HCT116 (cell line): ENCODE results near the gene HTRA2. TPM values are rescaled to one million over a fixed set of nuclear protein-coding genes. Genes with fewer than 3 reads are reported as not detected.

Experiments
- ATAC-seq: fragments of 200-7000 bp; cut with Tn5 transposase; 2 replicates; pipeline ENCODE4 v1.9.1; 2020; ENCODE audit warnings: mild to moderate bottlenecking, moderate library complexity
- BruUV-seq: library from RNA; stranded (reverse); fragments of 400-500 nt; replicated peaks from 2 replicates; lab custom pipeline; 2021; lab: Mats Ljungman, UMichigan
- CTCF ChIA-PET: fragments of 300-600 bp; sonication (Branson Sonifier 250); formaldehyde crosslinking; loops from one replicate; lab custom pipeline; 2021; ENCODE audit warnings: antibody characterized with exemption; lab: Charles Lee
- POLR2A ChIA-PET: fragments of 300-600, 350-600 bp; sonication (Branson Sonifier 250); formaldehyde crosslinking; loops from one replicate; lab custom pipeline; 2021; ENCODE audit warnings: antibody characterized with exemption; lab: Charles Lee
- RAD21 ChIA-PET, 2 experiments: fragments of 300-600 bp; sonication (Branson Sonifier 250); formaldehyde crosslinking; loops; one replicate each; lab custom pipeline; 2023; ENCODE audit warnings: low total read pairs in 2 of 2; ENCODE audit not compliant: uncharacterized antibody in 2 of 2, unreplicated experiment in 2 of 2, low non-redundant PET in 1 of 2; lab: Charles Lee
- DNase-seq: peaks from one replicate; pipeline ENCODE4 v3.0.0-alpha.2; 2010; ENCODE audit warnings: low read depth, low spot score
- H2AFZ ChIP-seq: fragments of 200-600 bp; shearing (Covaris generic), sonication (generic); 2 replicates; pipeline ENCODE4 v1.6.1; 2017; ENCODE audit warnings: low read depth, mixed run types, mixed read lengths, antibody characterized with exemption, low read length; ENCODE audit not compliant: poor library complexity, severe bottlenecking
- H3K27ac ChIP-seq: 2 replicates; pipeline ENCODE4 v1.5.1; 2012; ENCODE audit warnings: low read depth, low read length
- H3K27me3 ChIP-seq: fragments of 200-600 bp; sonication (generic); 2 replicates; pipeline ENCODE4 v1.6.1; 2016; ENCODE audit warnings: mixed run types, low read length, mixed read lengths; ENCODE audit not compliant: insufficient read depth
- H3K36me3 ChIP-seq, 2 experiments: fragments of 200-500 bp in 1 of 2; fragments of 200-600 bp in 1 of 2; sonication (Bioruptor generic) in 1 of 2; sonication (generic) in 1 of 2; 2 replicates each; pipeline versions ENCODE4 v1.5.1 to v1.6.1; 2014 to 2016; ENCODE audit warnings: low read length in 2 of 2, inconsistent platforms in 1 of 2, mixed read lengths in 1 of 2, mixed run types in 1 of 2; ENCODE audit not compliant: insufficient read depth in 2 of 2, control insufficient read depth in 1 of 2
- H3K4me1 ChIP-seq, 2 experiments: fragments of 200-600 bp in 1 of 2; sonication (generic) in 1 of 2; 2 replicates each; pipeline versions ENCODE4 v1.5.1 to v1.6.1; 2012 to 2017; ENCODE audit warnings: low read length in 2 of 2, inconsistent platforms in 1 of 2, mild to moderate bottlenecking in 1 of 2, mixed read lengths in 1 of 2, mixed run types in 1 of 2, moderate library complexity in 1 of 2; ENCODE audit not compliant: insufficient read depth in 2 of 2, control insufficient read depth in 1 of 2
- H3K4me2 ChIP-seq: fragments of 200-600 bp; sonication (generic); 2 replicates; pipeline ENCODE4 v1.6.1; 2017; ENCODE audit warnings: mixed run types, low read length, mixed read lengths
- H3K4me3 ChIP-seq, 2 experiments: fragments of 200-600 bp in 1 of 2; sonication (generic) in 1 of 2; replicated peaks in 1 of 2; 2 replicates each; pipeline ENCODE4 v1.5.1; 2011 to 2016; ENCODE audit warnings: low read length in 2 of 2, control low read depth in 1 of 2, low read depth in 1 of 2, mild to moderate bottlenecking in 1 of 2, mixed read lengths in 1 of 2, mixed run types in 1 of 2
- H3K79me2 ChIP-seq: fragments of 200-600 bp; sonication (generic); 2 replicates; pipeline ENCODE4 v1.6.1; 2017; ENCODE audit warnings: mild to moderate bottlenecking, mixed run types, low read length, moderate library complexity, mixed read lengths; ENCODE audit not compliant: insufficient read depth
- H3K9ac ChIP-seq: fragments of 200-600 bp; sonication (generic); 2 replicates; pipeline ENCODE4 v1.6.1; 2016; ENCODE audit warnings: low read length, mixed read lengths
- H3K9me2 ChIP-seq: fragments of 200-600 bp; sonication (generic), shearing (Covaris generic); 2 replicates; pipeline ENCODE4 v1.6.1; 2017; ENCODE audit warnings: mixed run types, mild to moderate bottlenecking, moderate library complexity; ENCODE audit not compliant: insufficient read depth
- H3K9me3 ChIP-seq, 2 experiments: fragments of 200-500 bp in 1 of 2; fragments of 200-600 bp in 1 of 2; sonication (Bioruptor generic) in 1 of 2; sonication (generic) in 1 of 2; 2 replicates each; pipeline ENCODE4 v1.6.1; 2014 to 2017; ENCODE audit warnings: low read length in 2 of 2, mixed read lengths in 2 of 2, inconsistent platforms in 1 of 2, low read depth in 1 of 2, mild to moderate bottlenecking in 1 of 2, mixed run types in 1 of 2, moderate library complexity in 1 of 2; ENCODE audit not compliant: control insufficient read depth in 1 of 2, insufficient read depth in 1 of 2
- H4K20me1 ChIP-seq: fragments of 200-600 bp; sonication (generic), shearing (Covaris generic); 2 replicates; pipeline ENCODE4 v1.6.1; 2017; ENCODE audit warnings: mixed run types, mild to moderate bottlenecking, moderate library complexity; ENCODE audit not compliant: insufficient read depth
- CBX3 ChIP-seq: IDR thresholded peaks from 2 replicates; pipeline ENCODE4 v1.6.1; 2012; ENCODE audit warnings: low read depth
- CEBPB ChIP-seq: IDR thresholded peaks from 2 replicates; pipeline ENCODE4 v1.6.1; 2012; ENCODE audit warnings: low read depth
- ELF1 ChIP-seq: IDR thresholded peaks from 2 replicates; pipeline ENCODE4 v1.6.1; 2012; ENCODE audit warnings: low read depth, borderline replicate concordance
- EZH2 ChIP-seq: fragments of 200-600 bp; sonication (generic); IDR thresholded peaks from 2 replicates; pipeline ENCODE4 v1.6.1; 2017; ENCODE audit warnings: antibody characterized with exemption, mixed run types
- EZH2phosphoT487 ChIP-seq: fragments of 200-600 bp; IDR thresholded peaks from 2 replicates; pipeline ENCODE4 v1.6.1; 2018; ENCODE audit warnings: antibody characterized with exemption, borderline replicate concordance
- FOSL1 ChIP-seq: IDR thresholded peaks from 2 replicates; pipeline ENCODE4 v1.6.1; 2012; ENCODE audit warnings: low read depth
- RAD21 ChIP-seq: IDR thresholded peaks from 2 replicates; pipeline ENCODE4 v1.6.1; 2012; ENCODE audit warnings: low read depth, mild to moderate bottlenecking
- SIN3A ChIP-seq: IDR thresholded peaks from 2 replicates; pipeline ENCODE4 v1.6.1; 2012; ENCODE audit warnings: low read depth
- TCF7L2 ChIP-seq: IDR thresholded peaks from 2 replicates; pipeline ENCODE4 v1.7.0; 2011; ENCODE audit warnings: borderline replicate concordance, inconsistent platforms; ENCODE audit not compliant: insufficient read depth, insufficient read length; ENCODE audit errors: extremely low read depth
- ZNF274 ChIP-seq: fragments of 200-500 bp; sonication (Bioruptor generic); IDR thresholded peaks from 2 replicates; pipeline ENCODE4 v1.6.1; 2014; ENCODE audit warnings: mild to moderate bottlenecking, low read depth, low read length, inconsistent platforms
- intact Hi-C: fragments of 100-400 bp; cut with micrococcal nuclease; formaldehyde crosslinking; loops from 2 replicates; pipeline ENCODE4 v1.10.0; 2022
- total RNA-seq: library from RNA; stranded (reverse); gene quantifications from one replicate; pipeline ENCODE4 v1.2.1, GENCODE V29; 2021; ENCODE audit not compliant: unreplicated experiment
- TF ChIP-seq, protein P1 (sequence below): IDR thresholded peaks from 2 replicates; pipeline ENCODE4 v1.6.1; 2012
- TF ChIP-seq, protein P2 (sequence below): IDR thresholded peaks from 2 replicates; pipeline ENCODE4 v1.6.1; 2012; ENCODE audit warnings: low read depth

The HTRA2 gene
- total RNA-seq, 1 experiment from 2014 or later = 36.2 TPM

DNA sequence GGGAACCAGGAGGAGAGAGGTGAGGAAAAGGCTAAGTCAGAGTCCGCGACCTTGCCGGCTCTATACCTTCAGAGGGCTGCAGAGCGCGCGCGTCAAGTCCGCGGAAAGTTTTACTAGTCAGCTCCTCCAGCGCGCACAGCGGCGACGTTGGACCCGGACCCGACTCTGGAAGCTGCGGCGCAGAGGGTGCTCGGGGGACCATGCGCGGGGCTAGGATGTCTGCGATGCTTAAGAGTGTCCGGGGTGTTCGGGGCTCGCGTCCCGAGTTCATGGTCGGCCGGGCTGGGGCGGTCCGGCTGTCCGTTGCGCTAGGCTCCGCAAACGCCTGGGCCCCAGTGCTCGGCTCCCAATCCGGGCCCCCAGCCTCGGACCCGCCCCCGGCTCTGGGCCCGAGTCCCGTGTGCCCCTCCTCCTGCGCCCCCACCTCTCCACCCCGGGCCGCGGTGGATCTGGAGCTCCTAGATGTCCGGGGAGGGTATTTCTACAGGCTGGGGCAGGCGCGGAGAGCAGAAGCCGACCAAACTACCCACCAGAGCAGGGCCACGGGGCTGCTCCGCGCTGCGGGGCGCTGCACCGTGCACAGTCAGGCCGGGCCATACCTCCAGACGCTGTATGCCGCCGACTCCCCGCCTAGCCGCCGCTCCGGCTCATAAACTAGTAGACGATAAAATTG, 30.3 kb upstream of the HTRA2 start, which contains the start of gene LBX2:
LBX2 (minus strand) TSS at position 337 of the 673 bp plus-strand sequence; CDS start at position 271, 66 bp downstream.
- H3K36me3 ChIP-seq = no peaks in the 10 kb centered on the region
- no TSS peak for BruUV-seq
- H3K9me2 ChIP-seq = no peaks in the 10 kb centered on the region
- no peak within 1 kb of the TSS for H2AFZ ChIP-seq
- H3K9me3 ChIP-seq = no peaks in the 10 kb centered on the region
- ChIA-PET POLR2A (no interaction called here), RAD21 (no interaction called here)
- no peak within 1 kb of the TSS for H3K27ac ChIP-seq
- H3K27me3 ChIP-seq = no peaks in the 10 kb centered on the region
- intact Hi-C loops = no loop called here
- no peak for DNase-seq
- no peak within 1 kb of the TSS for H3K4me2 ChIP-seq
- ATAC-seq = no peak
- no peaks in the 10 kb centered on the region for H4K20me1 ChIP-seq
- TF ChIP-seq ZNF274 (no peak), CBX3 (no peak), SIN3A (no peak), EZH2phosphoT487 (no peak), RAD21 (no peak), FOSL1 (no peak), EZH2 (no peak), TCF7L2 (no peak), CEBPB (no peak), ELF1 (no peak)
- TF ChIP-seq, protein P1, sequence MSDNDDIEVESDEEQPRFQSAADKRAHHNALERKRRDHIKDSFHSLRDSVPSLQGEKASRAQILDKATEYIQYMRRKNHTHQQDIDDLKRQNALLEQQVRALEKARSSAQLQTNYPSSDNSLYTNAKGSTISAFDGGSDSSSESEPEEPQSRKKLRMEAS = no peak
- TF ChIP-seq, protein P2, sequence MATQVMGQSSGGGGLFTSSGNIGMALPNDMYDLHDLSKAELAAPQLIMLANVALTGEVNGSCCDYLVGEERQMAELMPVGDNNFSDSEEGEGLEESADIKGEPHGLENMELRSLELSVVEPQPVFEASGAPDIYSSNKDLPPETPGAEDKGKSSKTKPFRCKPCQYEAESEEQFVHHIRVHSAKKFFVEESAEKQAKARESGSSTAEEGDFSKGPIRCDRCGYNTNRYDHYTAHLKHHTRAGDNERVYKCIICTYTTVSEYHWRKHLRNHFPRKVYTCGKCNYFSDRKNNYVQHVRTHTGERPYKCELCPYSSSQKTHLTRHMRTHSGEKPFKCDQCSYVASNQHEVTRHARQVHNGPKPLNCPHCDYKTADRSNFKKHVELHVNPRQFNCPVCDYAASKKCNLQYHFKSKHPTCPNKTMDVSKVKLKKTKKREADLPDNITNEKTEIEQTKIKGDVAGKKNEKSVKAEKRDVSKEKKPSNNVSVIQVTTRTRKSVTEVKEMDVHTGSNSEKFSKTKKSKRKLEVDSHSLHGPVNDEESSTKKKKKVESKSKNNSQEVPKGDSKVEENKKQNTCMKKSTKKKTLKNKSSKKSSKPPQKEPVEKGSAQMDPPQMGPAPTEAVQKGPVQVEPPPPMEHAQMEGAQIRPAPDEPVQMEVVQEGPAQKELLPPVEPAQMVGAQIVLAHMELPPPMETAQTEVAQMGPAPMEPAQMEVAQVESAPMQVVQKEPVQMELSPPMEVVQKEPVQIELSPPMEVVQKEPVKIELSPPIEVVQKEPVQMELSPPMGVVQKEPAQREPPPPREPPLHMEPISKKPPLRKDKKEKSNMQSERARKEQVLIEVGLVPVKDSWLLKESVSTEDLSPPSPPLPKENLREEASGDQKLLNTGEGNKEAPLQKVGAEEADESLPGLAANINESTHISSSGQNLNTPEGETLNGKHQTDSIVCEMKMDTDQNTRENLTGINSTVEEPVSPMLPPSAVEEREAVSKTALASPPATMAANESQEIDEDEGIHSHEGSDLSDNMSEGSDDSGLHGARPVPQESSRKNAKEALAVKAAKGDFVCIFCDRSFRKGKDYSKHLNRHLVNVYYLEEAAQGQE = no peak
- TF ChIP-seq, all 23 proteins: peak for 0
- Histone ChIP-seq H3K4me1 (peaks cover 16 to 34% of the 10 kb centered on the region in 2 experiments), H3K79me2 (no peaks in the 10 kb centered on the region), H3K4me3 (no peak within 1 kb of the TSS), H3K9ac (no peak within 1 kb of the TSS)
- CTCF ChIA-PET = no interaction called here
